ENCODE data around the gene CDA.
A peak's percentile ranks its signal among the peaks of the same experiment; 100 is the strongest.

CDA gene

DNA sequence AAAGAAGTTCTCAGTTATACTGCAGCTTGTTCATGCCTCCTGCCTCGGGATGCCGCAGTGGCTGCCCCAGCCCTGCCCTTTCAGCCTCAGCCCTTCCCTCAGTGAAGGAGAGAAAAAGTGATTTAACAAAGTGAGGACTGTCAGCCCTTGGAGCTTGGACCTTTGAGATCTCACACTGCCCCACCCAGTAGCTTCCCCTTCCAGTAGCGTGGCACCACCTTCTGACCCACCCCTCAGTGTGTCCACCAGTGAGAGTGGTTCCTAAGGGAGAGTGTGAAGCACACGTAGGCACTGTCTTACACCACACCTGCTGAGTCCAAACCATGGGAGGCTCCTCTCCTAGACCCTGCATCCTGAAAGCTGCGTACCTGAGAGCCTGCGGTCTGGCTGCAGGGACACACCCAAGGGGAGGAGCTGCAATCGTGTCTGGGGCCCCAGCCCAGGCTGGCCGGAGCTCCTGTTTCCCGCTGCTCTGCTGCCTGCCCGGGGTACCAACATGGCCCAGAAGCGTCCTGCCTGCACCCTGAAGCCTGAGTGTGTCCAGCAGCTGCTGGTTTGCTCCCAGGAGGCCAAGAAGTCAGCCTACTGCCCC is at the start of gene CDA:
Gene CDA (plus strand): TSS at position 464 of the 592 bp plus-strand sequence. CDS start 33 bp downstream, at position 497.
- no peak for DNase-seq

GRCh38 chr1:20540281-20540680 is 48.6 kb upstream of the CDA start:
- DNase-seq, result no peak

DNA sequence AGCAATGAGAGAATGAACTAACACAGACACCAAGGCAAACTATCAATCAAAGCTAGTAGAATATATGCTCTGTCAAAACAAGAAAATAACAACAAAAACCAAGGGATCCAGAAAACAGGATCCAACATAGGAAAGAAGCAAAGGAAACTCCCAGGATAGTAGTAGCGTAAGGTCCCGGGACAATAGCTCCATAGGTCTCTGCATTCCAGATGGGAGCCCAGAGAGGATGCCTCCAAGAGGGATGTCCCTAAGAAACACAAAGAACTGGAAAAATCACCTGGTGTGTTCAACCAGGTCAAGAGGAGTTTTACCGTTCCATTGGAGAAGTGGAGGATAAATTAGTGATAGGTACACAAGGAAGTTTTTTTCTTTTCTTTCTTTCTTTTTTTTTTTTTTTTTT is 42.3 kb upstream of the CDA start:
- no peak for DNase-seq

DNA sequence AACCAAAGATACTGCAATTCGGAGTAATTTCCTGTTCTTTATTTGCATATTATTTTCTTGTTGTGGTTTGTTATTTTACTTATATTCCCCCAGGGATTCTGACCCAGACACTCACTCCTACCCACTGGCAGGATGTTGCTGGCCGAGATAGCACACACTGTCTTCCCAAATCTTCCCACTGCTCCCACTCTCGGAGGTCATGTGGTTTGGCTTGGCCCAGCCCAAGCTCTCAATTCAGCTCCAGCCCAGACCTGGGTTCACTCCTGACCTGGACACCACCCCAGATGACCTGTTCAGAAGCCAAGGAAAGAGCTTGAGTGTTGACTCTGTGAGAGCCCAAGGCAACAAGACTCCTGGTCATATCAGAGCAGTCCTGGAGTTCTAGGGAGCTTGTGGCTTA is 37.7 kb upstream of the CDA start:
- no peak for DNase-seq

DNA sequence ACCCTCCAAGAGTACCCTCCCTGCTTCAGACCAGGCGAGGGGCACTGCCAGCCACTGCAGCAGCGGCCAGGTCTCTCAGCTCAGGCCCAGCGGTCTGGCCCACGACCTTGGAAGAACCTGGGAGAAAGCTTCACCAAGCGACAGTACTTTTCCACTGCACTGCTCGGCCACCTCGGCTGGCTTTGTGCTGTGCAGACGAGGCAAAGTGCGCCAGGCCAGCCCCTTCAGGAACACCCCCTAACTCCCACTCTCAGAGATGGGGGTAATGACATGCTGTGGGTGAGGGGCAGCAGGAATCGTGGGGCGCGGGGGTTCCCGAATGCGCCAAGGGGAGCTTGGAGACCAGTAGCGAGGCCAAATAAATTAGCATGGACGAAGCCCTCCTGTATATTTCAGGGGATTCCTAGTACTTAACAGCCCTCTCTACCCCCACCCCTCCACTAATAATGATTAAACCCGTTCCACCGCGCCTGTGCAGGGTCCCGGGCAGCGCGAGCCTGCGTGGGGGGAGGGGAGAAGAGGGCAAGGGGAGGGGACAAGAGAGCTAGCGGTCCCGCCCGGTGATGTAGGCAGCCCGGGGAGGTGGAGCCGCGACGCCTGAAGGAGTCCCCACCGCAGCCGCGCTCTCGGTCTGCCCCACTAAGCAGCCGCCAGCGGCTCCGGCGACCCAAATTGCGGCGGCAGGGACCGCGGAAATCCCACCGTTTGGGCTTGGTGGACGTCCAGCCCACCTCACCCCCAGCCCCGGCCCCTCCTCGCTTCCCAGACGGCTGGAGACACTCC is 36.8 kb upstream of the CDA start, which contains the start of gene FAM43B:
Gene FAM43B (plus strand): TSS at position 629 of the 783 bp plus-strand sequence. CDS start 401 bp downstream, outside the sequence.
- DNase-seq, result no peak

GRCh38 chr1:20552728-20553445 is 36.0 kb upstream of the CDA start:
- DNase-seq, result no peak

- no peak for DNase-seq
Observed at GRCh38 chr1:20555025-20555757, 33.7 kb upstream of the CDA start.

GRCh38 chr1:20555758-20556120 is 33.2 kb upstream of the CDA start:
- DNase-seq, result no peak

DNA sequence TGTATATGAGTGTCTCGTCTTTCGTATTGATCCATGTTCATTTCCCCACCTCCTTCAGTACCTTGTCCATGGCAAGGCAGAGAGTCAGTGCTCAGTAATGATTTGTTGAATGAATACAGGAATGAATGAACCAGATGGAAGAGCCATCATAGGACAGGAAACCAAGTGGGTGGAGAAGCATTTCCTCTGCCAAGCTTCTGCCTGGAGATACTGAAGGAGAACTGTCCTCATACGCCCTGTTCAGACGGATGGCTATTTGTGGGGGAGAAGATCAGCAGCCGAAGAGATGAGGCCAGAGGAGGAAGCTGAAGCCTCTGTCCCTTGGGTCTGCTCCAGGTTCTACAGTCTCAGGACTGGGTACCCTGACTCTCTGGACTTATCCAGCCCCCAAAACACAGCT is 30.7 kb upstream of the CDA start:
- no peak for DNase-seq

DNA sequence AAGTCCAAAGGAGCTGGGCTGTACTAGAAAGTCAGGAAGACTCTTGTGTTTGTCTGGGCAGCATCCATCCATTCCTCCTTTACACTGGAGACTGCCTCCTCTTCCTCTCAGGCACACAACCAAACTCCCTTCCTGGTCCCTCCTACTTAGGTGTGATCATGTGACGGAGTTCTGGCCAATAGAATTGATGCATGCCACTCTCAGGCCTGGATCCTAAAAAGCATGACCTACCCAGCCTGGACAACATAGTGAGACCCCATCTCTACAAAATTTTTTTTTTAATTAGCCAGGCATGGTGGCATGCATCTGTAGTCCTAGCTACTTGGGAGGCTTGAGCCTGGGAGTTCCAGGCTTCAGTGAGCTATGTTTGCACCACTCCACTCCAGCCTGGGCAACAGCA is 27.9 kb upstream of the CDA start:
- no peak for DNase-seq

DNA sequence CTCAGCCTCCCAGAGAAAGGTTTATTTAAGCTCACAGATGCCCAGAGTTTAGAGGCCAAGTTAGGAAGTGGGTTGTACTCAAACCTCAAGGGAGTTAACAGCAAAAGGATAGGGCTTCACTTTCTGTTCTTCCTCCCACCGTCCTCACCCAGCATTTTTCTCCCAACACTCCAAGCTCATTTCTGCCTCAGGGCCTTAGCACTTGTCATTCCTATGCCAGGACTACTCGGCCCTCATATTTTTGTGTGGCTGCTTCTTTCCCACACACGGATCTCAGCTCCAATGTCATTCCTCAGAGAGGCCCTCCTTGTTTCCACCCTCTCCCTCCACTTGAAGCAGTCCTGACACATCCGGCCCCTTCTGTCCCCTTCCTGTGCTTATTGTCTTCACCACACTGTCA is 23.7 kb upstream of the CDA start:
- DNase-seq, result no peak

DNA sequence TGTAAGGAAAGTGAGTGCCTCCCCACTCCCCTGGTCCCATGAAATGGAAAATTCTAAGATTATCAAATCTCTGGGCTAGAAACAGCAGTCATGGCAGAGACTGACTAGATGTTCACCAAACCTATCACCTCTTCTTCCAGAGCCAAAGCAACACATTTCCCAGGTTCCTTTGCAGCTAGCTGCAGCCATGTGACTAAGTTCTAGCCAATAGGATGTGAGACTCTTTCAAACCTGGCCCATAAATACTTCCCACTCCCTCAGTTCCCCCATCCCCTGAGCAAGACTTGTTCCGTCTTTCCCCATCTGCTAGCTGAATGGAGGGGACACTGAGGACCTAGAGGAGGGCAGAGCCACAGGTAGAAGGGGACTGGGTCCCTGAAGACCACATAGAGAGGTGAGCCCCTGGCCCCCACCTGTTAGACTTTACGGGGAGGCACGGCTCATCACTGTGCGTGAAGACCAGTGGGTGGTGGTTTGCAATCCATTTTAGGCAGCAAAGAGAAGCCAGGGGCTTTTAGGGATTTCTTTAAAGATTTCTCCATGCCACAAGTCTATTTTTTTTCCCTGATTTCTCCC is 19.3 kb upstream of the CDA start:
- no peak for DNase-seq

GRCh38 chr1:20571427-20571826 is 17.5 kb upstream of the CDA start:
- no peak for DNase-seq

DNA sequence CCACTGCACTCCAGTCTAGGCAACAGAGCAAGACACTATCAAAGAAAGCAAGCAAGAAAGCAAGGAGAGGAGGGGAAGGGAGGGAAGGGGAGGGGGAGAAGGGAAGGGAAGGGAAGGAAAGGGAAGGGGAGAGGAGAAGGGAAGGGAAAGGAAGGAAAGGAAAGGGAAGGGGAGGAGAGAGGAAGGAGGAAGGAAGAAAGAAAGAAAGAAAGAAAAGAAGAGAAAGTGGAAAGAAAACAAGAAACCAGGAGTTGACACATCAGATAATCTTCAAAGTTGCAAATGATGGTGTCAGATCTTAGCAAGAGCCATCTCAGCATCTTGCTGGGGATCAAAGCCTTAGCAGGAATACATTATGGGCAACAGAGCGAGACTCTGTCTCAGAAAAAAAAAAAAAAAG is 14.9 kb upstream of the CDA start:
- no peak for DNase-seq

DNA sequence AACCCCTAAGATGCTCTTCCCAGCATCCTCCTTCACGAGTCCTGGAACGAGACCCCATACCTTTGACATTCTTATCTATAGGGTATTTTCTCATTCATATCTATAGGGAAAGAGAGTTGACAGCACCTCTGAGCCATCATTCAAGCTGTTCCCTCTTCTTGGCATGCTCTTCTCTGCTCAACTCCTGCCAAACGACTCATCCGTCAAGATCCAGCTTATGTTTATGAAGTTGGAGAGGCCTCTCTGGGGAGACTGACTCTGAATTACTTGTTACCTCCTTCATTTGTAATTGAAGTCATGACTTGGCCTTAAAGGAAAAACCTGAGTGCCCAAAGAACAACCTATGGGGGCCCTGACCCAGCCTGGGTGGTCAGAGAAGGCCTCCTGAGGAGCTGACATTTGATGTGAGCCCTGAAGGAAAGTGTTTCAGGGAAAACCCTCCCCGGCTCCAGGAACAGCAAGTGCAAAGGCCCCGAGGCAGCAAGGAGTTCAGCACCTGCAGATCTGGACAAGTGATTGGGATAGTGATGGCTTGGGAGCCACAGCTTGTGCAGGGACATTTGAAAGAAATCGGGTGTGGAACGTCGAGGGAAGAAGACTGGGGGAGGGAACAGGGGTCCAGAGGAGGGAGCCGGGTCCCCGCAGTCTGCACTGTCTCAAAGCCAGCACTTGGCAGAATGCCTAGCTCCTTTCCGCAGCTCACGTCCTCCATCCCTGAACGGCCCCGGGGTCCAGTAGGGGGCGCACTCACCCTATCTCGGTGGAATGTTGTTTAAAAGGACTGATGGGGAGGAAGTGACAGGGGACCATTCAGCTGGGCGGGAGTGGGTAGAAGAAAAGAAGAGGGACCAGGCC is 14.0 kb upstream of the CDA start:
- DNase-seq, result peak; percentile 22 to 35

GRCh38 chr1:20575541-20576336 is 13.2 kb upstream of the CDA start:
- no peak for DNase-seq

- no peak for DNase-seq
Observed at GRCh38 chr1:20578062-20578461, 10.8 kb upstream of the CDA start.

- DNase-seq, result no peak
Observed at GRCh38 chr1:20578721-20579395, 10.0 kb upstream of the CDA start.

GRCh38 chr1:20584890-20585289 is 4.0 kb upstream of the CDA start:
- DNase-seq, result no peak

DNA sequence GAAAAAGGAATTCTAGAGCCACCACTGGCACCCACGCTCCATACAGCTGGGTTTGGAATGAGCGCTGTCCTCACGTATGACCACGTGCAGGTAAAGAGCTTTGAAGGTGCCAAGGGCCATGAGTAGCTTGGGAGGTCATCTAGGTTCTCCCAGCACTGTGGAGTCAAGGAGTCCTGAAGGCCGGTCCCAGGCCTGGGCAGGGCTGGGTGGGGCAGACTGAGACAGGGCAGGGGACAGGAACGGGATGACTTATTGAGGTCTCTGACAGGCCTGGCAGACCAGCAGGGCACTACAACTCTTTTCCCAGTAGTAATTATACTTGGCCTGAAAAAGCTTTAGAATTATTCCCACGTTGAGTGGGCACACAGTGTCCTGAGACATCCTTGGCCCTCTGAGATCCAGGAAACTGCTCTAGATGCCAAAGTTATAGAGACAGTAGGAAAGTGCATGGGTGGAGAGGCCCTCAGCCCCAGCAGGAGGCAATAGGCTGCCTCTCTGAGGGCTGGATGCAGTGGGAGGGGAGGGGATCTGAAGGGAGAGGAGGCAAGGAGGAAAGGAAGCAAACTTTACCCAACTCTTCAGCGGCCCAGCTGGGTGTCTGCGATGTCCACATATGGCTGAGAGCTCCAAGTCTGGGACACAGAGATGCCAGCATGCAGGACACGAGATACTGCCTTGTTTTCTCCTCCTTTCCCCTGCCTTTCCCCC is 1.8 kb upstream of the CDA start:
- no peak for DNase-seq
